ENCODE data around the gene ST6GALNAC3.

ST6GALNAC3 gene

DNA sequence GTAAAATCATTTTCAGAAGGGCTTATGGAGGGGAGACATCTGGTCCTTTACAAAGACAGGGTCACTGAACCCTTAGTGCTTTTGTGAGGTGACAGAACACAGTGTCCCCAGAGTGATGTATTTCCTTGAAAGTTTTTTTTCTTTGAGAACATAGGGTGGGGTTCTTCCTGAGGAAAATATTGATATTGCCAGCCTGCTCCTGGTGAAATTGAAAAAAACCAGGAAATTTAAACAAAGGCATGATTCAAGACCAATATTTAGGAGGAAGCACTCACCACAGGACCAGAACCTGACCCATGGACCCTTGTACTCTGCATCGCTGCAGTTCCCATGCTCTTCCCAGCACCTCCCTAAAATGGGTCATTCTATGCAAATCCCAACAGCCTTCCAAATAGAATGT, 63.7 kb downstream of the ST6GALNAC3 start:
- TF ChIP-seq, protein P1, sequence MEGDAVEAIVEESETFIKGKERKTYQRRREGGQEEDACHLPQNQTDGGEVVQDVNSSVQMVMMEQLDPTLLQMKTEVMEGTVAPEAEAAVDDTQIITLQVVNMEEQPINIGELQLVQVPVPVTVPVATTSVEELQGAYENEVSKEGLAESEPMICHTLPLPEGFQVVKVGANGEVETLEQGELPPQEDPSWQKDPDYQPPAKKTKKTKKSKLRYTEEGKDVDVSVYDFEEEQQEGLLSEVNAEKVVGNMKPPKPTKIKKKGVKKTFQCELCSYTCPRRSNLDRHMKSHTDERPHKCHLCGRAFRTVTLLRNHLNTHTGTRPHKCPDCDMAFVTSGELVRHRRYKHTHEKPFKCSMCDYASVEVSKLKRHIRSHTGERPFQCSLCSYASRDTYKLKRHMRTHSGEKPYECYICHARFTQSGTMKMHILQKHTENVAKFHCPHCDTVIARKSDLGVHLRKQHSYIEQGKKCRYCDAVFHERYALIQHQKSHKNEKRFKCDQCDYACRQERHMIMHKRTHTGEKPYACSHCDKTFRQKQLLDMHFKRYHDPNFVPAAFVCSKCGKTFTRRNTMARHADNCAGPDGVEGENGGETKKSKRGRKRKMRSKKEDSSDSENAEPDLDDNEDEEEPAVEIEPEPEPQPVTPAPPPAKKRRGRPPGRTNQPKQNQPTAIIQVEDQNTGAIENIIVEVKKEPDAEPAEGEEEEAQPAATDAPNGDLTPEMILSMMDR (IDR thresholded peaks at IDR 0.05): no peak
- no peaks in the 10 kb centered on the region for H3K27me3 ChIP-seq
- no peak overlapping the region for H3K4me3 ChIP-seq
- intact Hi-C loops (cut with DNase I; ENCODE audit: low total_unique reads): no loop called here
- H3K4me1 ChIP-seq: peaks cover 0 to 5% (median 0%) of the 10 kb centered on the region in 4 donors
- no peaks in the 10 kb centered on the region for H3K9me3 ChIP-seq
- no peak for DNase-seq
- no peak overlapping the region for H3K27ac ChIP-seq
- H3K36me3 ChIP-seq: no peaks in the 10 kb centered on the region

DNA sequence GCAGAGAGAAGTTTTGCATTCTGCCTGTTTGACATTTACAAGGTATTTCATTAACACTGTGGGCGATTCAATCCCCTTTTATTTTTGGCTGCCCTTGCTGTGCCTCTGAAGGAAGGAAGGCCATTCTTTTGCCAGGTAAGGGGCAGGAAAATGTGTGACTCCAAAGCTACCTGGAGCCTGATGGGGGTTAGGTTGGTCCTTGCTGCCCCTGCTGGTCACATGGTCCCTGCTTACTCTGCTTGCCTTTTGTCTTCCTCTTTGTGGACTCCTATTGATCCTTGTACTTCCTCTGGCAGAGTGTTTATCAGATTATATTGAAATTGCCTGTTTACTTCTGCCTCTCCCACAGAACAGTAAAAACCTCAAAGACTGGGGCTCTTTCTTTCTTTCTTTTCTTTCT, 65.7 kb downstream of the ST6GALNAC3 start:
- Histone ChIP-seq H3K4me3 (no peak overlapping the region), H3K4me1 (peaks cover 0 to 10% (median 0%) of the 10 kb centered on the region in 4 donors), H3K9me3 (no peaks in the 10 kb centered on the region), H3K27me3 (no peaks in the 10 kb centered on the region), H3K27ac (no peak overlapping the region), H3K36me3 (no peaks in the 10 kb centered on the region)
- intact Hi-C loops (cut with DNase I; ENCODE audit: low total_unique reads): no loop called here
- DNase-seq: no peak
- TF ChIP-seq, protein P1 (IDR thresholded peaks at IDR 0.05): no peak

GRCh38 chr1:76141929-76142328, 67.4 kb downstream of the ST6GALNAC3 start:
- TF ChIP-seq, protein P1 (IDR thresholded peaks at IDR 0.05): no peak
- H3K27ac ChIP-seq: no peak overlapping the region
- H3K4me1 ChIP-seq: peaks cover 0 to 10% (median 0%) of the 10 kb centered on the region in 4 donors

GRCh38 chr1:76142771-76143540, 68.4 kb downstream of the ST6GALNAC3 start:
- intact Hi-C loops (cut with DNase I; ENCODE audit: low total_unique reads): no loop called here
- peaks cover 0 to 10% (median 0%) of the 10 kb centered on the region in 4 donors for H3K4me1 ChIP-seq
- no peaks in the 10 kb centered on the region for H3K27me3 ChIP-seq
- no peak for DNase-seq
- H3K9me3 ChIP-seq: no peaks in the 10 kb centered on the region
- no peak overlapping the region for H3K4me3 ChIP-seq
- TF ChIP-seq, protein P1 (IDR thresholded peaks at IDR 0.05): no peak
- H3K27ac ChIP-seq: no peak overlapping the region
- H3K36me3 ChIP-seq: no peaks in the 10 kb centered on the region

More at GRCh38 chr1:76141929-76142328, 67.4 kb downstream of the ST6GALNAC3 start:
- Histone ChIP-seq H3K36me3 (no peaks in the 10 kb centered on the region), H3K4me3 (no peak overlapping the region), H3K9me3 (no peaks in the 10 kb centered on the region), H3K27me3 (no peaks in the 10 kb centered on the region)
- no peak for DNase-seq
- intact Hi-C loops (cut with DNase I; ENCODE audit: low total_unique reads): no loop called here

DNA sequence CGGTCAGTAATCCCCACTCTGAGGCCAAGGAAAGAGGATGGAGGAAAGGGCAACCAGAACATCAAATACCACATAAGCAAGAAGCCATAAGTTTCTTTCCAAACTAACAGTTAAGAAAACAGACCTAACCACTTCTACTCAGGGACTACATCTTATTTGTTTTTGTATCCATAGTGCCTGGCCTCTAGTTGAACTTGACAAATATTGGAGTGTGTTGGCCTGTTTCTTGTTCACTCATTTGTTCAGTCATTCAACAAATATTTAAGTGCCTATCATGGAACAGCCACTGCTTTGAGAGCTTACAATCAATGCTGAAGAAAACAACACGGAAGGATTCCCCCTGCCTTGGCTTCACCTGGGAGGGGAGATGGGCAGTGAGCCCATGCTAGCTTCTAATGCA, 69.7 kb downstream of the ST6GALNAC3 start:
- Histone ChIP-seq H3K27ac (no peak overlapping the region), H3K4me3 (no peak overlapping the region), H3K27me3 (no peaks in the 10 kb centered on the region), H3K9me3 (no peaks in the 10 kb centered on the region), H3K4me1 (peaks cover 0 to 10% (median 0%) of the 10 kb centered on the region in 4 donors), H3K36me3 (no peaks in the 10 kb centered on the region)
- intact Hi-C loops (cut with DNase I; ENCODE audit: low total_unique reads): no loop called here
- no peak for DNase-seq
- TF ChIP-seq, protein P1 (IDR thresholded peaks at IDR 0.05): no peak

Measured in tibial artery (tissue), 4 donors.